NCI-H2107 (cell line): ENCODE measurements around the gene APIP.

ENCODE experiments used
- DNase-seq: peaks from one replicate; lab custom pipeline; 2025; lab: John Stamatoyannopoulos, UW

Gene APIP

GRCh38 chr11:34840736-34841386, 75.3 kb downstream of the APIP start:
- no peak for DNase-seq

- DNase-seq: no peak
These were observed 76.2 kb downstream of the APIP start for GRCh38 chr11:34839969-34840368.

GRCh38 chr11:34836958-34837856, 79.0 kb downstream of the APIP start:
- no peak for DNase-seq

- DNase-seq: no peak
These were observed 82.6 kb downstream of the APIP start for GRCh38 chr11:34833602-34834001.
